Measurements from ENCODE around the gene LONP2.
A peak's percentile ranks its signal among the peaks of the same experiment; 100 is the strongest.

The LONP2 gene, protein sequence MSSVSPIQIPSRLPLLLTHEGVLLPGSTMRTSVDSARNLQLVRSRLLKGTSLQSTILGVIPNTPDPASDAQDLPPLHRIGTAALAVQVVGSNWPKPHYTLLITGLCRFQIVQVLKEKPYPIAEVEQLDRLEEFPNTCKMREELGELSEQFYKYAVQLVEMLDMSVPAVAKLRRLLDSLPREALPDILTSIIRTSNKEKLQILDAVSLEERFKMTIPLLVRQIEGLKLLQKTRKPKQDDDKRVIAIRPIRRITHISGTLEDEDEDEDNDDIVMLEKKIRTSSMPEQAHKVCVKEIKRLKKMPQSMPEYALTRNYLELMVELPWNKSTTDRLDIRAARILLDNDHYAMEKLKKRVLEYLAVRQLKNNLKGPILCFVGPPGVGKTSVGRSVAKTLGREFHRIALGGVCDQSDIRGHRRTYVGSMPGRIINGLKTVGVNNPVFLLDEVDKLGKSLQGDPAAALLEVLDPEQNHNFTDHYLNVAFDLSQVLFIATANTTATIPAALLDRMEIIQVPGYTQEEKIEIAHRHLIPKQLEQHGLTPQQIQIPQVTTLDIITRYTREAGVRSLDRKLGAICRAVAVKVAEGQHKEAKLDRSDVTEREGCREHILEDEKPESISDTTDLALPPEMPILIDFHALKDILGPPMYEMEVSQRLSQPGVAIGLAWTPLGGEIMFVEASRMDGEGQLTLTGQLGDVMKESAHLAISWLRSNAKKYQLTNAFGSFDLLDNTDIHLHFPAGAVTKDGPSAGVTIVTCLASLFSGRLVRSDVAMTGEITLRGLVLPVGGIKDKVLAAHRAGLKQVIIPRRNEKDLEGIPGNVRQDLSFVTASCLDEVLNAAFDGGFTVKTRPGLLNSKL

DNA sequence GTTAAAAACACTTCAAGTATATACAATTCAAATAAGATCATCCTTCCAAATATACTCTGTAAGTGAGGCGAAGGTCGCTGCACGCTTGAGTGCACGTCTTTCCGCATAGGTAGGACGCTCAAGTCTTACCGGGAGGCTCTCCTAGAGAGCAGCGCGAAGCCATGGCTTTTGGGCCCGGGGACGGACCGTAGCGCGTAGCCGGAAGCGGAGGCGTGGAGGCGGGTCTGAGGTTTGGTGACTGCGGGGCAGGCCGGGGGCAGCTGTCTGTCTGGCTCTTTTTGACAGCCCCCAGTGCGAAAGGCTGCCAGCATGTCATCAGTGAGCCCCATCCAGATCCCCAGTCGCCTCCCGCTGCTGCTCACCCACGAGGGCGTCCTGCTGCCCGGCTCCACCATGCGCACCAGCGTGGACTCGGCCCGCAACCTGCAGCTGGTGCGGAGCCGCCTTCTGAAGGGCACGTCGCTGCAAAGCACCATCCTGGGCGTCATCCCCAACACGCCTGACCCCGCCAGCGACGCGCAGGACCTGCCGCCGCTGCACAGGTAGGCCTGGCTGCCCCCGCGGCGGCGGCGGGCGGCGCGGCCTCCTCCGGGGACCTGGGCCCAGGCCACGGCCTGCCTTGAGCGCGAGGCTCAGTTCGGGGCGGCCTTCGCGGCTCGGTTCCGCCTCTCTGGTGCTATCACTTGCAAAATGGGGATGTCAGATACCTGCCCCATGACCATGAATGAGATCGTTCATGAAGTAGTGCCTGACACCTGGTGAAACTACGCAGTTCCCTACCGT, at the start of gene LONP2:
LONP2 (plus strand) TSS at position 221 of the 783 bp plus-strand sequence; CDS start at position 310, 89 bp downstream.
- peak; percentile 75 to 84 (median 82) for DNase-seq

GRCh38 chr16:48194828-48195556, 49.1 kb upstream of the LONP2 start:
- DNase-seq: no peak

DNA sequence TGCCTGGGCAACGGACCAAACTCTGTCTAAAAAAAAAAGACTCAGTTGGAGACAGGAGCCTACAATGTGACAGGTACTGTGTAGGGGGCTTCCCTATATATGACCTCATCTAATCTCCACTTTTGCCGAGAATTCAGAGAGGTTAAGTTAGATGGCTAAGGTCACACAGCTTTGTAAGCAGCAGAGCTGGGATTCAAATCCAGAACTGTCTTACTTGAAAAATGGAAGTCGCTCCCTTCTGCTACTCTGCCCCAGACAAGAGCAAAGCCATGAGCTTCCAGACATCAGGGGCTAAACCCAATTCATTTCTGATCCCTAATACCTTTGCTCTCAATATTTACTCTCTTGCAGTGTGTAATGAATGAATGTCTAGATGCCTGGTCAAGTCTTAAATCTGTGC, 46.8 kb upstream of the LONP2 start:
- DNase-seq: no peak

DNA sequence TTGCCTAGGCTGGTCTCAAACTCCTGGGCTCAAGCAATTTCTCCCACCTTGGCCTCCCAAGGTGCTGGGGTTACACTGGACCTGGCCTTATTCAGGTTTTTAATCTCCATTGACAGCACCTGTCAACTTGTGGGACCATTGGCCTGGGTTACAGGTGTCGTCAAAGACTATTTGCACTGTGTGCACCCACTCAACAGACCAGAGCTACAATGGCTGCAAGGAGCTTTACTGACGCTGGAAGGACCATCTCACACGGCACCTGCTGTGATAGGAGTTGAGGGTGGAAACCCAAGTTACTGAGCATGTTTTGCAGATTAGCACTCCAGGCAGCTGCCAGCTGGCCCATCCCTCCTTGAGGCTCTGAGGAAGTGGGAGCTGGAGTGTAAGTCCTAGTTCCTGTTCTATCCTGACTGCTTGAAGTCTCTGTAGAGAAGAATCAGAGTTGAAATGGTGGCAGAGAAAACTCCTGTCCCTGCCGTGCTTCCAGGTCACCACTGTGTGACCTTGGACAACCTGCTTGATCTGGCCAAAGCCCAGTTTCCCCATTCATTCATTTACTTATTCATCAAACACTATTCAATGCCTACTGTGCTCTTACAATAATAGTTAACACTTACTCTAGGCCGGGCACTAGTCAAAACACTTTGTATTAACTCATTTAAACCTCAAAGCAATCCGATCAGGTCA, 42.4 kb upstream of the LONP2 start:
- no peak for DNase-seq

GRCh38 chr16:48203974-48204824, 39.9 kb upstream of the LONP2 start:
- no peak for DNase-seq

GRCh38 chr16:48204825-48205151, 39.3 kb upstream of the LONP2 start:
- DNase-seq: no peak

DNA sequence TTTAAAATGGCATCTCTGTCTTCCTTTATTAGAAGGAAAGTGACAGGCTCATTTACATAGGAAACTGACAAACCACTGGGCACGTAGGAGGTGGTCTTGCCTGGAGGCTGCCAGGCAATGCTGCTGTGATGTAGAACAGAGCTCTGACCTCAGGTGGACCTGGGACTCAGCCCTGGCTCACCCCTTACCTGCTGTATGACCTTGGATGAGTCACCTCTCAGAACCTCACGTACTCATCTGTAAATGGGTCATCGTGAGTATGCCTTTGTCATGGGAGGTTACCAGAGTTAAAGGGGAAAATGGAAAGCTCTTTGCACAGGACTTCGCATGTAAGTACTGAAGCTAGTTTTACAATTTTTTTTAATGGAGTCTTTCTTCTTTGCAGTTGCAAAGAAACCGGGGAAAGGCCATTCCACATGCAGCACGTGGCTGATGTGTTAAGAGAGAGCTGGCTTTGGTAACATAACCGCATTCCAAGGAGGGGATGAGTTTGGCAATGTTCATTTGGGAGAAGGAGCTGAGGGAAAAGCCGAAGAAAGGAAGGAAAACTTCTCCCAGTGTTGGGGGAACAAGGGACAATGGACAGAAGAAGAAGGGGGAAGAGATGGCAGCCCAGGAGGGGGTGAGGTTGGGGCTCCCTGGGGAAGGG, 37.4 kb upstream of the LONP2 start:
- DNase-seq: no peak

GRCh38 chr16:48210747-48211146, 33.4 kb upstream of the LONP2 start:
- DNase-seq: no peak

- DNase-seq: no peak
These were observed 32.1 kb upstream of the LONP2 start for GRCh38 chr16:48212033-48212432.

GRCh38 chr16:48215738-48216137, 28.4 kb upstream of the LONP2 start:
- no peak for DNase-seq

DNA sequence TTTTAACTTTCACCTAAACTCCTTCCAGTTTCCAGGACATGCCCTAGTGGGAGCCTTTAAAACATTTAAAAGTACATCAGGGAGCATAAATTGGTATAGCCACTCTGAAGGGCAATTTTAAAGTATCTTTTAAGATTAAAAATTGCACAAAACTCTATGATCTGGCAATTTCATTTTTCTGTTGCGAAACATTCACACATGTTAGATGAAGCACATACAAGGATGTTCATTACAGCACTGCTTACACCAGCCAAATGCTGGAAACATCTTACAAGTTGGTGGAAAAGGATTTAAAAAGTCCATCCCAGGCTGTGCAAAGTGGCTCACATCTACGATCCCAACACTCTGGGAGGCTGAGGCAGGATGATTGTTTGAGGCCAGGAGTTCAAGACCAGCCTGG, 26.4 kb upstream of the LONP2 start:
- DNase-seq: no peak

- no peak for DNase-seq
These were observed 25.6 kb upstream of the LONP2 start for GRCh38 chr16:48218473-48218872.

- DNase-seq: no peak
These were observed 23.2 kb upstream of the LONP2 start for GRCh38 chr16:48220891-48221290.

DNA sequence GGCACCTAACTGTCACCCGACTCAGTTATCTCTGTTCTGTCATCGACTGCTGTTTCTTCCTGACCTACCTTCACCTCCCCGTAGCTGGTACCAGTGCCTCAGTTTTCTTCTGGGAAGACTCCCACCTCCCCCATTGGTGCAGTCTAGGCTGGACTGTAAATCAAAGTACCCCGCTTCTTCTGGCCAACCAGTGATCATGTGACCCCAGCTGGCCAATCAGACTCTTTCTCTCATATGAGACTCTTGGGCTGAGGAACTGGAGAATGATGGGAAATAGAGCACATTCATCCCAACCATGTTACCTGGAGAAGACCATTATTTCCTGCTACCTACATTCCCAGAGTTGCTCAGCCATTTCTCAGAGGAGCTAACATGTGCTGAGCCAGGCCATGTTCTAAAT, 20.6 kb upstream of the LONP2 start:
- DNase-seq: no peak

DNA sequence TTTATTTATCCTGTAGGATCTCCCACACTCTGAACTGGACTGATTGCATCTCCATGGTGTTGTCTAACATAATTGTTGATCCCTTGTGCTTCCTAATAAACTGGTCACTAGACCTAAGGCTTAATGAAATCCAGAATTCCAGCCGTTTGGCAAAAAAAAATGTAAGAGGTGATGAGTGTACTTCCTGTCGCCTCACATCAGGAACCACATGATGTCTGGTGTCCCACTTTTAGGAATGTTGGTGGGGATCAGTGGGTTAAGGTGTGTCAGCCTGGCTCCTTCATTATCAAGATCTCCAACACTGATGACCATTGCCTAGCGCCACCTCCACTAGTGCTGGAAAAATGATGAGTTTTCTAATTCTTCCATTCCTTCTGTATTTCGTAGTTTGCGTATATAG, 18.6 kb upstream of the LONP2 start:
- DNase-seq: no peak

GRCh38 chr16:48231727-48232492, 12.2 kb upstream of the LONP2 start:
- no peak for DNase-seq

GRCh38 chr16:48232493-48233040, 11.5 kb upstream of the LONP2 start:
- DNase-seq: no peak

DNA sequence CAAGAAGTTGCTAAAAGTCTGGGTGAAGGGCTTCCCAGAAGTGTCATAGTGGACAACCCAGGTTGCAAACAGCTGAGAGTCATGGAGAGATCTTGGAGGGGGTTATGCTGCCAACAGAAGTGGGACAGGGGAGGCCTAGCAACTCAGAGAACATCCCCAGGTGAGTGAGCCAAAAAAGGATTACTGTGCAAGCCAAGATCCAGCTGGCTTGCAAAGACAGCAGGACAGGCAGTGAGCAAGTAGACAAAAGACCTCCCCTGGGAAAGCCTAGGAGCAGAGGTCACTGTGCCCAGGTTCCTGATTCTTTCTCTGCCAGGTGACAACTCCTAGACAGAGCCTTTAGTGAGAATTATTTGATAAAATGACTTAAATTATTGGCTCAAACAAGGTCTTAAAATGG, 9.5 kb upstream of the LONP2 start:
- no peak for DNase-seq

- no peak for DNase-seq
These were observed 9.0 kb upstream of the LONP2 start for GRCh38 chr16:48235058-48235555.
